HepG2 (cell line): Measurements from ENCODE around the gene UNC13D. TPM values are rescaled to one million over a fixed set of nuclear protein-coding genes. Genes with fewer than 3 reads are reported as not detected.
A peak's percentile ranks its signal among the peaks of the same experiment; 100 is the strongest.

ENCODE experiments used
- ARID3A ChIP-seq: IDR thresholded peaks from 2 replicates; pipeline ENCODE4 v1.6.1; 2012; ENCODE audit warnings: low read depth, low read length, improper control_type of control experiment
- ATF2 ChIP-seq: sonication (generic); formaldehyde crosslinking; IDR thresholded peaks from 2 replicates; pipeline ENCODE4 v1.4.0; 2020; ENCODE audit warnings: missing genetic modification reagents
- EP300 ChIP-seq, 3 experiments: sonication (generic) in 1 of 3; formaldehyde crosslinking in 1 of 3; IDR thresholded peaks; 2 replicates each; pipeline versions ENCODE4 v1.5.1 to v1.6.1; 2011 to 2020; ENCODE audit warnings: low read depth in 2 of 3, low read length in 2 of 3, borderline replicate concordance in 1 of 3, improper control_type of control experiment in 1 of 3, mild to moderate bottlenecking in 1 of 3, missing genetic modification reagents in 1 of 3, moderate library complexity in 1 of 3
- IKZF4 ChIP-seq: sonication (generic); formaldehyde crosslinking; IDR thresholded peaks from 2 replicates; pipeline ENCODE4 v1.5.1; 2020; ENCODE audit warnings: borderline replicate concordance, mild to moderate bottlenecking, low read depth, missing genetic modification reagents; ENCODE audit errors: not compliant biosample characterization
- MED13 ChIP-seq: sonication (generic); formaldehyde crosslinking; IDR thresholded peaks from 2 replicates; pipeline ENCODE4 v1.5.0; 2020; ENCODE audit warnings: missing genetic modification reagents
- NFKBIZ ChIP-seq: IDR thresholded peaks from 2 replicates; pipeline ENCODE4 v1.6.1; 2018; ENCODE audit warnings: missing genetic modification reagents, missing compliant biosample characterization
- NR2F1 ChIP-seq, 2 experiments: fragments of 450-650 bp in 1 of 2; formaldehyde crosslinking in 1 of 2; IDR thresholded peaks; 2 replicates each; pipeline versions ENCODE4 v1.5.0 to v1.6.1; 2016 to 2020; ENCODE audit warnings: mild to moderate bottlenecking in 1 of 2, missing compliant biosample characterization in 1 of 2, missing genetic modification reagents in 1 of 2, moderate library complexity in 1 of 2
- SP2 ChIP-seq: sonication (generic); formaldehyde crosslinking; IDR thresholded peaks from 2 replicates; pipeline ENCODE4 v1.5.1; 2020; ENCODE audit warnings: mild to moderate bottlenecking, missing genetic modification reagents
- ZBTB39 ChIP-seq: sonication (generic); formaldehyde crosslinking; IDR thresholded peaks from 2 replicates; pipeline ENCODE4 v1.5.0; 2020; ENCODE audit warnings: missing genetic modification reagents
- ZNF337 ChIP-seq: sonication (generic); formaldehyde crosslinking; IDR thresholded peaks from 2 replicates; pipeline ENCODE4 v1.5.1; 2020; ENCODE audit warnings: missing genetic modification reagents, low read depth, mild to moderate bottlenecking, borderline replicate concordance
- ZNF678 ChIP-seq: sonication (generic); formaldehyde crosslinking; IDR thresholded peaks from 2 replicates; pipeline ENCODE4 v1.4.0; 2020; ENCODE audit warnings: mild to moderate bottlenecking, missing genetic modification reagents
- ZNF883 ChIP-seq: sonication (generic); formaldehyde crosslinking; IDR thresholded peaks from 2 replicates; pipeline ENCODE4 v1.5.1; 2020; ENCODE audit warnings: mild to moderate bottlenecking, missing genetic modification reagents; ENCODE audit errors: not compliant biosample characterization
- ZSCAN31 ChIP-seq: sonication (generic); formaldehyde crosslinking; IDR thresholded peaks from 2 replicates; pipeline ENCODE4 v1.5.0; 2020; ENCODE audit warnings: low read depth, mild to moderate bottlenecking, missing genetic modification reagents
- polyA plus RNA-seq, 8 experiments: library from polyadenylated mRNA; depleted of rRNA in 3 of 8; stranded (reverse) in 7 of 8; unstranded in 1 of 8; fragments of >200 nt; fragmentation: Illumina TruSeq in 4 of 8; extraction: Trizol in 4 of 8; gene quantifications; 2 replicates each; pipeline versions ENCODE4 v1.2.1 to v1.2.3, GENCODE V29; 2011 to 2016; ENCODE audit warnings: low read depth in 4 of 8, missing spikeins in 1 of 8, mixed read lengths in 1 of 8; ENCODE audit not compliant: insufficient read depth in 1 of 8
- total RNA-seq, 5 experiments: library from RNA; depleted of rRNA; stranded (reverse); fragments of >200 nt; fragmentation: Illumina TruSeq; extraction: Trizol; gene quantifications; 2 replicates each; pipeline ENCODE4 v1.2.3, GENCODE V29; 2016; ENCODE audit warnings: low read depth in 1 of 5

Gene UNC13D
- total and polyA plus RNA-seq, 2 of the 13 experiments (the other 11 are each of a cell fraction or from before 2014, with no cell fraction given) = 29.7 to 42.7 TPM

GRCh38 chr17:75844530-75845057 is 390 bp upstream of the UNC13D start (continued):
- TF ChIP-seq ATF2 (CRISPR knock-in tag) = no peak
- 0 out of 2 replicates have a peak, but pooled peaks have one; percentile 9 for TF ChIP-seq ZSCAN31 (CRISPR knock-in tag)
- TF ChIP-seq IKZF4 (CRISPR knock-in tag) = no peak
- TF ChIP-seq MED13 (CRISPR knock-in tag) = no peak
- TF ChIP-seq ZNF883 (CRISPR knock-in tag) = peak; percentile 24
- no peak for TF ChIP-seq NR2F1 (CRISPR knock-in tag; IDR thresholded peaks at IDR 0.05)
- no peak for TF ChIP-seq ARID3A
- TF ChIP-seq SP2 (CRISPR knock-in tag) = no peak
- TF ChIP-seq ZNF337 (CRISPR knock-in tag) = no peak; the same call in 1 of the 2 replicates
- no peak for TF ChIP-seq EP300 (IDR thresholded peaks at IDR 0.05; ENCODE audit: low read depth in 2 of 2, low read length in 2 of 2)
- TF ChIP-seq EP300 (CRISPR knock-in tag; IDR thresholded peaks at IDR 0.05; ENCODE audit: borderline replicate concordance) = 0 out of 2 replicates have a peak, but pooled peaks have one; percentile 3
- no peak for TF ChIP-seq NFKBIZ (CRISPR knock-in tag)
- TF ChIP-seq ZNF678 (CRISPR knock-in tag) = no peak
- TF ChIP-seq ZBTB39 = no peak
- TF ChIP-seq, all 625 proteins: peak for 43
